Raji (cell line): ENCODE results near the gene SLC2A9.

Source experiments
- POLR2A ChIP-seq: IDR thresholded peaks from 2 replicates; pipeline ENCODE4 v1.6.1; 2011; ENCODE audit warnings: low read depth, low read length, control low read depth; ENCODE audit not compliant: insufficient read depth

The SLC2A9 gene

DNA sequence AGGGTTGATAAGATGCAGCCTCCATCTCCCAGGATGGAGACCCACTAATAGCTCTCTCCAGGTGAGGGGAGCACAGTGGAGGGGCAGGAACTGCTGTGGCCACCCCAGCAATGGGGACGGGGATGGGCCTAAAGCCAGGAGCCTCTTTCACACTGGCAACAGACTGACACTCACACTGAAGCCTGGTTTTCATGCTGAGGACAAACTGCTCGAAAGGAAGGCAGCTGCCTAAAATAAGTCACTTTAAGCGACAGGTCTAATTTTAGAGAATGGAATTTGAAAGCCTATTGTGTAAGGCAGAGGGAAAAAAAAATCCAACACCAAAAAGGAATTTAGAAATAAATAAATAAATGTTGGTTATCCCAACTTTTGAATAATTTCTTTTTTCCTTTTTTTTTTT lies 104.4 kb downstream of the SLC2A9 start:
- TF ChIP-seq POLR2A, result no peak

- TF ChIP-seq POLR2A, result no peak
These were observed 105.0 kb downstream of the SLC2A9 start for GRCh38 chr4:9916346-9916745.

DNA sequence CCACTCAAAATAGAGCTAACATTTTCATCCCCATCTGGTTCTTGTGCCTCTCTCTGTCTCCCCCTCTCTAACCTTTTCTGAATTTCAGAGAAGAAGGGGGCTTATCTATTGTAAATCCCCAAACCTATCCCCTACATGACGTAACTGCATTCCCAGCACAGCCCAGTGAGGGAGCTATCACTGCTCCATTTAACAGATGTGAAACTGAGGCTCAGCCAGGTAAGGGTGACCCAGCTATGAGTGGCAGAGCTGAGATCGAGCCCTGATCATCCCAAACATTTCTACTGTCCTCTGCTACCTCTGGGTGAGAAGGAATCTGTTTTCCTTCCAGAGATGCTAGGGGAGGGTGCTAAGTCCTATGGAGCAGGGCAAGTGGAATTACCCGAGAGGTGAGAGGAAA lies 107.5 kb downstream of the SLC2A9 start:
- no peak for TF ChIP-seq POLR2A

DNA sequence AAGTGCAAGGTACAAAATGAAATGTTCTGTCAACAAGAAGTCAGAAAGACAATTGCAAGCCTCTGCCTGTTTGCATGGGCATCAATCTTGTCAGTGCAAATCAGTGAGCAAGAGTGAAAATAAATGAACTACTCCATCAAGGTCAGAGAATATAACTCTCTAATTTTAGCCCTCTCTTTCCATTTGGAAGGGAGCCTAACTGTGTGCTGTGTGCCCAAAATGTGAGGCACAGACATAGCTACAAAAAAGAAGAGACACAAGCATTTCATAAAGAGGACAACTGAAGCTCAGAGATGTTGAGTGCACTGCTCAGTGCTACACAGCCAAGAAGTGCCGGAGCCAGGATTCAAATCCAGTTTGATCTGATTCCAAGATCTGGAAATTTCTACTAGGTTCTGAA lies 114.3 kb downstream of the SLC2A9 start:
- no peak for TF ChIP-seq POLR2A

GRCh38 chr4:9904976-9905587 lies 116.2 kb downstream of the SLC2A9 start:
- no peak for TF ChIP-seq POLR2A

DNA sequence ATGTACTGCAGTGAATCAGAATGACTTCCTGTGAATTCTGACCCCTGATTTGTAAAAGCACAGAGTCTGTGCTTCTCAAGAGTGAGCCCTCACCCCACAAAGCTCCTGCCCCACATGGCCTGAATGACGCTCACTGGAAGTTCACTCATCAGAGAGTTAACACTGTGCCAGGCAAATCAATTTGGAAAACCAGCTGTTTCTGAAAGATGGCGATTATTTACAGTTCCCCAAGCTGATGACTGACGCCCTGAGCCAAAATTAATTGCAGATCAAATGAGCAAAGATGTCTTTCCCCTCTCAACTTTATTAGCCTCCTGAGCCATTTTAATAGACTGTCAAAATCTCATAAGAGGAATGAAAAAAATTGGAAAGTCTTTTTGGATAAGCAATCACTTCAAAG lies 118.0 kb downstream of the SLC2A9 start:
- no peak for TF ChIP-seq POLR2A

- no peak for TF ChIP-seq POLR2A
These were observed 120.0 kb downstream of the SLC2A9 start for GRCh38 chr4:9901257-9901656.

DNA sequence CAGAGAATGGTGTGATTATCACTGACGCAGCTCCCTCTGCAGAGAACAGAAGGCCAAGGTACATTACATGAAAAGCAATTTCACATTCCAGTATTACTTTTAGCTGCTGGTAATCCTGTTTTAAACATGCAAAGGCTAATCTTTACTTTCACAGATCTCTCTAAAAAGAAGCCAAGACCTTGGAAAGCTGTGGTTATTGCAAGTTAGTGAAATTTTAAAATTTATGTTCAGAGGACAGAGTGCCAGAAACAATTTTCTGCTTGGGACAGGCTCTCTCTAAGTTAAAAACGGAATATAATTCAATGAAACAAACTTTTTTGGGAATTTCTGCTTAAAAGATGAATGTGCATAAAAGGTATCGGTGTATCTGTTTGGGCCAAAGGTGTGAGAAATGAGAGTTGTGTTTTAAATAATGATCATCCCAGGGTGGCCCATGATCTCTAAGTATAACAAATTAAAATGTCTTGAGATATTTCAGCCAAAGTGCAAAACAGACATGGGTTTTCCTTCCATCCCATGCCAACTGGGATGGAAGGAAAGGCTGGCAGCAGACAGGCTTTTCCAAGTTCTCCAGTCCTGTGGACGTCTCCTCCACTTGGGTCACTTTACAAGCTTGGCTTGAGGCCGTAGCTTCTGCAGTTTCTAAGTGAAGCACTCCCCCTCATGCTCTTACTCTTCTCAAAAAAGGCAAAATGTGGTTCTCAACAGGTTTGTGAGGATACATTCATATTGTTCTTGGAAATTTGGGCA lies 121.8 kb downstream of the SLC2A9 start:
- no peak for TF ChIP-seq POLR2A

- TF ChIP-seq POLR2A, result no peak
These were observed 122.5 kb downstream of the SLC2A9 start for GRCh38 chr4:9898596-9899305.

DNA sequence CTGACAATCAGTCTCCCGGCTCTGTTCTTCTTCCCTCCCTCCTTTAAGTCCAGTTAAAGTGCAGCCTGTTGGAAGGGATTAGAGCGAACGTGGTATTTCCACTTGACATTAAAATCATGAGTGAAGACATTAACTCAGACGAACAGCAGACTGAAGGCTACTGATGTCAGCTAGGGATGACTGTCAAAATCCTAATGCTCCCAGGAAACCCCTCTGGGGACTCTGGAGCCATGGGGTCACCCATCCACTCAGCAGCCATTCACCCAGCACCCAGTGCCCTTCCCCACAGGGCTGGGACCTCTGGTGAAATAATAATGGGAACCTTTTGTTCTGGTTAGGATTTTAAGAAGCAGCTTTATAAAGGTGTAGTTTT lies 126.0 kb downstream of the SLC2A9 start:
- no peak for TF ChIP-seq POLR2A

DNA sequence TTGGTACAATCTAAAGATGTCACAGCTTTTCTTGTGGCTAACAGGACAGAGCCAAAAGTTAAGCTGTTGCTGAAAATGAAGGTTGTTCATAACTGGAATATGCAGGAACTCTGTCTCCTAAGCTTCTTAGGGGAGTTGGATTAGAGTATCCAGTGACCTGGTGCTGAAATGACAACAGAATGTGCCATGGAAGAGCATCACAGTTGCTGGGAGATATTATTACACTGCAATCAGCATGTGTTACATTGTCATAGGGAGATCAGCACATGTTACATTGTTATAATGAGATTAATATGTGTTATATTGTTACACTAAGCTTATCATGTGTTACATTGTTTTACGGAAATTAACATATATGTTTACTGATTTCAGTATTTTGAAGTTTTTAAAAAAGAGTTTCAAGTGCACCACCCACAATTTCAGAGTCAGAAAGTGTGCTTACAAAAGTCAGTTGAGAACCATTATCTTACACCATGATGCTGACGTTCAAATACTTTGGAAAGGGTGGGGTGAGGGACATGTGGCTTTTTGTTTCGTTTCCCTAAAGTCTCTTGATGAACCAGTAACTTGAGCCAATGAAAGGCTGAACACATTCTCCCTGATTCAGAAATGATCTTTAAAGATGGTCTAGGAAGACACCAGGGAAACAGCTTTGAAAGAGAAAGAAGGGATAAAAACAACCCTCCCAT lies 126.5 kb downstream of the SLC2A9 start:
- no peak for TF ChIP-seq POLR2A

- no peak for TF ChIP-seq POLR2A
These were observed 127.8 kb downstream of the SLC2A9 start for GRCh38 chr4:9893329-9894108.

- no peak for TF ChIP-seq POLR2A
These were observed 129.6 kb downstream of the SLC2A9 start for GRCh38 chr4:9891740-9892139.

DNA sequence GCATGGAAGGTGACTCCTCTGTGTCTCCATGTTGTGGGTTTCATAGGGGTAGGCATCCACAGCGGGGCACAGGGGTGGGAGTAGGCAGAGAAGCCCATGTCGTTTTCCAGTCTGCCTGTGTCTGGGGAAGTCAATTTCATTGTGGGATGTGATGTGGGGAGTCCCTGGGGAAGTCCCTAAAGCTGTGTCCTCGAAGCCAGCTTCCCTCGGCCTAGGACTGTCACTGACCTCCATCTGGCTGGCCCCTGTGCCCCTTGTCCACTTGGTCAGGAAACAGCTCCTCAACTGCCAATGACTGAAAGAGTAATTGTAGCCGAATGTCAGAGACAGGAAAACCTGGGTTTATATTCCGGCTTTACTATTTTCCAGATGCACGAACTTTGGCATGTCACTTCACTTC lies 130.2 kb downstream of the SLC2A9 start:
- TF ChIP-seq POLR2A, result no peak

- TF ChIP-seq POLR2A, result no peak
These were observed 132.0 kb downstream of the SLC2A9 start for GRCh38 chr4:9889306-9889705.
